Breast epithelium (tissue), 3 donors: ENCODE measurements around the gene ILDR2.

Experiments
- CTCF ChIP-seq, 3 donors: fragments of 450-650 bp; IDR thresholded peaks; one replicate each; pipeline ENCODE4 v1.5.1; 2016 to 2017; ENCODE audit warnings: antibody characterized with exemption in 3 of 3, mild to moderate bottlenecking in 3 of 3, moderate library complexity in 3 of 3
- POLR2A ChIP-seq: fragments of 450-650 bp; IDR thresholded peaks from one replicate; pipeline ENCODE4 v1.6.1; 2016; ENCODE audit warnings: antibody characterized with exemption, mild to moderate bottlenecking, moderate library complexity

- TF ChIP-seq CTCF (IDR thresholded peaks at IDR 0.05) (no peak), POLR2A (no peak)
These were observed 31.0 kb downstream of the ILDR2 start for GRCh38 chr1:166944186-166944967.
